ENCODE results near the gene EML4. TPM values are rescaled to one million over a fixed set of nuclear protein-coding genes. Genes with fewer than 3 reads are reported as not detected.

The EML4 gene
- total and polyA plus RNA-seq, 2 of the 13 experiments (the other 11 are each of a cell fraction or from before 2014, with no cell fraction given) = 243 to 476 TPM

DNA sequence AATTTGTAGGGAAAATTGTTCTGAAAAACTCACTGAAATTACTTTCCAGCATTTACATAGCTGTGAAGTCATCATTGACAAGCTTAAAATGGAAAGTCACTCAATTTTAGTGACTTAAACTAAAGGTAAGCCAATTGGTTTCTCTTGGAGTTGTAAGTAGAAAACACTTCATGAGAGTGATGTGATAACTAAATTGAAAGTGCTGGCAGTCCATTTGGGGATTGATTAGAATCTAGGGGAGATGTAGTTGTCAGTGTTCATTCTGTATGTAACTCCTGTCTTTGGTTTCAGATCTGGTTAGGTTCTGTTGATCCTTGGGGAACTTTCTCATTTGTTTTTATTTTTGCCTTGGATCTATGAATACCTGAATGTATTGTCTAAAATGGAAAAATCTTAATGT is 138.0 kb downstream of the EML4 start:
- Histone ChIP-seq H3K4me1 (ENCODE audit: insufficient read depth, low read length) (no peaks in the 10 kb centered on the region), H3K36me3 (replicated peaks in 1 of 2; ENCODE audit: control insufficient read depth in 1 of 2, insufficient read depth in 2 of 2, low read length in 2 of 2) (peaks cover 18 to 86% of the 10 kb centered on the region in 2 experiments), H3K9me3 (ENCODE audit: low read length) (no peaks in the 10 kb centered on the region), H3K79me2 (ENCODE audit: insufficient read depth, low read length) (peaks cover 2% of the 10 kb centered on the region), H3K9ac (ENCODE audit: insufficient read depth, low read depth, low read length) (no peak overlapping the region), H3K4me2 (ENCODE audit: low read depth, low read length) (no peak overlapping the region), H3K27ac (ENCODE audit: extremely low read length, insufficient read depth, low read length) (no peak overlapping the region), H4K20me1 (ENCODE audit: insufficient read depth, low read length) (peaks cover 48% of the 10 kb centered on the region), H3K4me3 (replicated peaks in 1 of 3; ENCODE audit: insufficient read depth in 1 of 3, low read depth in 2 of 3, low read length in 3 of 3) (no peak overlapping the region), H2AFZ (ENCODE audit: low read length) (no peak overlapping the region), H3K27me3 (ENCODE audit: control insufficient read depth in 1 of 2, insufficient read depth in 2 of 2, low read length in 2 of 2) (no peaks in the 10 kb centered on the region)
- intact Hi-C loops (cut with micrococcal nuclease; ENCODE audit: unreplicated experiment) = no loop called here
- CTCF ChIA-PET (ENCODE audit: low intra/inter-chr PET ratio, low total read pairs) = no interaction called here
- POLR2A ChIA-PET = no interaction called here
- TF ChIP-seq PAF1 (CRISPR knock-in tag; IDR thresholded peaks at IDR 0.05) (peak; percentile 29; the same call in 1 of the 2 replicates), ZNF879 (CRISPR knock-in tag; IDR thresholded peaks at IDR 0.05) (no peak), POLR2A (IDR thresholded peaks at IDR 0.05; ENCODE audit: insufficient read depth in 1 of 2, low read depth in 2 of 2, low read length in 2 of 2) (peak in 1 of 2 experiments; percentile 28; a peak in 1 of 4 replicates), RBM22 (optimal IDR thresholded peaks at IDR 0.05; ENCODE audit: low read length) (peak; percentile 78), MTF2 (CRISPR knock-in tag; IDR thresholded peaks at IDR 0.05; ENCODE audit: borderline replicate concordance) (no peak), AGO2 (optimal IDR thresholded peaks at IDR 0.05; ENCODE audit: low read depth, low read length) (peak; percentile 52), CREB1 (IDR thresholded peaks at IDR 0.05) (no peak), CREB1 (CRISPR knock-in tag; IDR thresholded peaks at IDR 0.05) (0 out of 2 replicates have a peak, but pooled peaks have one; percentile 19)
- in situ Hi-C loops (cut with HindIII; ENCODE audit: extremely low pct_ligation_motif_present, low pct_unique_long_range_greater_than_20kb) = no loop called here
- FAIRE-seq (no peak), DNase-seq (ENCODE audit: low spot score) (no peak), ATAC-seq (no peak)
- BruUV-seq (replicated peaks) = no TSS peak

DNA sequence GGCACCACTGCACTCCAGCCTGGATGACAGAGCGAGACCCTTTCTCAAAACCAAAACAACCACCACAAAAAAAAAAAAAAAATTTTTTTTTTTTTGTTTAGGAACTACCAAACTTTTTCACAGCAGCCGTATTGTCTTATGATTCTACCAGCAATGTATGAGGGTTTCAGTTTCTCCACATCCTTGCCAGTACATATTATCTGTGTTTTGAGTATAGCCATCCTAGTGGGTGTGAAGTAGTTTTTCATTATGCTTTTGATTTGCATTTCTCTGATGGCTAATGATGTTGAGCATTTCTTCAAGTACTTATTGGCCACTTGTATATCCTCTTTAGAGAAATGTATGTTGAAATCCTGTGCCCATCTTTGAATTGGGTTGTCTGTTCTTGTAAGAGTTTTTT is 140.2 kb downstream of the EML4 start:
- no peak overlapping the region for H2AFZ ChIP-seq (ENCODE audit: low read length)
- no peak overlapping the region for H3K4me3 ChIP-seq (replicated peaks in 1 of 3; ENCODE audit: insufficient read depth in 1 of 3, low read depth in 2 of 3, low read length in 3 of 3)
- no peak for FAIRE-seq
- H4K20me1 ChIP-seq (ENCODE audit: insufficient read depth, low read length) = peaks cover 36% of the 10 kb centered on the region
- no peaks in the 10 kb centered on the region for H3K4me1 ChIP-seq (ENCODE audit: insufficient read depth, low read length)
- no peak overlapping the region for H3K9ac ChIP-seq (ENCODE audit: insufficient read depth, low read depth, low read length)
- H3K4me2 ChIP-seq (ENCODE audit: low read depth, low read length) = no peak overlapping the region
- 96% methylated on average over 2 of the region's 2 CpGs for WGBS (ENCODE audit: low lambda C conversion rate)
- peaks cover 6 to 74% of the 10 kb centered on the region in 2 experiments for H3K36me3 ChIP-seq (replicated peaks in 1 of 2; ENCODE audit: control insufficient read depth in 1 of 2, insufficient read depth in 2 of 2, low read length in 2 of 2)
- DNase-seq (ENCODE audit: low spot score) = no peak
- no peaks in the 10 kb centered on the region for H3K27me3 ChIP-seq (ENCODE audit: control insufficient read depth in 1 of 2, insufficient read depth in 2 of 2, low read length in 2 of 2)
- in situ Hi-C loops (cut with HindIII; ENCODE audit: extremely low pct_ligation_motif_present, low pct_unique_long_range_greater_than_20kb) (no loop called here), intact Hi-C loops (cut with micrococcal nuclease; ENCODE audit: unreplicated experiment) (no loop called here)
- H3K79me2 ChIP-seq (ENCODE audit: insufficient read depth, low read length) = no peaks in the 10 kb centered on the region
- no TSS peak for BruUV-seq (replicated peaks)
- POLR2A ChIA-PET = no interaction called here
- H3K27ac ChIP-seq (ENCODE audit: extremely low read length, insufficient read depth, low read length) = no peak overlapping the region
- no peaks in the 10 kb centered on the region for H3K9me3 ChIP-seq (ENCODE audit: low read length)
- CTCF ChIA-PET (ENCODE audit: low intra/inter-chr PET ratio, low total read pairs) = no interaction called here
- ATAC-seq = no peak
- no peak for TF ChIP-seq NRL (CRISPR knock-in tag; IDR thresholded peaks at IDR 0.05; ENCODE audit: borderline replicate concordance)
- peak; percentile 85 for TF ChIP-seq RBM22 (optimal IDR thresholded peaks at IDR 0.05; ENCODE audit: low read length)
- TF ChIP-seq, protein P1, sequence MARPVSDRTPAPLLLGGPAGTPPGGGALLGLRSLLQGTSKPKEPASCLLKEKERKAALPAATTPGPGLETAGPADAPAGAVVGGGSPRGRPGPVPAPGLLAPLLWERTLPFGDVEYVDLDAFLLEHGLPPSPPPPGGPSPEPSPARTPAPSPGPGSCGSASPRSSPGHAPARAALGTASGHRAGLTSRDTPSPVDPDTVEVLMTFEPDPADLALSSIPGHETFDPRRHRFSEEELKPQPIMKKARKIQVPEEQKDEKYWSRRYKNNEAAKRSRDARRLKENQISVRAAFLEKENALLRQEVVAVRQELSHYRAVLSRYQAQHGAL (CRISPR knock-in tag; IDR thresholded peaks at IDR 0.05; ENCODE audit: not compliant biosample characterization) = no peak
- TF ChIP-seq, protein P2, sequence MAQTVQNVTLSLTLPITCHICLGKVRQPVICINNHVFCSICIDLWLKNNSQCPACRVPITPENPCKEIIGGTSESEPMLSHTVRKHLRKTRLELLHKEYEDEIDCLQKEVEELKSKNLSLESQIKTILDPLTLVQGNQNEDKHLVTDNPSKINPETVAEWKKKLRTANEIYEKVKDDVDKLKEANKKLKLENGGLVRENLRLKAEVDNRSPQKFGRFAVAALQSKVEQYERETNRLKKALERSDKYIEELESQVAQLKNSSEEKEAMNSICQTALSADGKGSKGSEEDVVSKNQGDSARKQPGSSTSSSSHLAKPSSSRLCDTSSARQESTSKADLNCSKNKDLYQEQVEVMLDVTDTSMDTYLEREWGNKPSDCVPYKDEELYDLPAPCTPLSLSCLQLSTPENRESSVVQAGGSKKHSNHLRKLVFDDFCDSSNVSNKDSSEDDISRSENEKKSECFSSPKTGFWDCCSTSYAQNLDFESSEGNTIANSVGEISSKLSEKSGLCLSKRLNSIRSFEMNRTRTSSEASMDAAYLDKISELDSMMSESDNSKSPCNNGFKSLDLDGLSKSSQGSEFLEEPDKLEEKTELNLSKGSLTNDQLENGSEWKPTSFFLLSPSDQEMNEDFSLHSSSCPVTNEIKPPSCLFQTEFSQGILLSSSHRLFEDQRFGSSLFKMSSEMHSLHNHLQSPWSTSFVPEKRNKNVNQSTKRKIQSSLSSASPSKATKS (CRISPR knock-in tag; IDR thresholded peaks at IDR 0.05) = no peak
- TF ChIP-seq, protein P3, sequence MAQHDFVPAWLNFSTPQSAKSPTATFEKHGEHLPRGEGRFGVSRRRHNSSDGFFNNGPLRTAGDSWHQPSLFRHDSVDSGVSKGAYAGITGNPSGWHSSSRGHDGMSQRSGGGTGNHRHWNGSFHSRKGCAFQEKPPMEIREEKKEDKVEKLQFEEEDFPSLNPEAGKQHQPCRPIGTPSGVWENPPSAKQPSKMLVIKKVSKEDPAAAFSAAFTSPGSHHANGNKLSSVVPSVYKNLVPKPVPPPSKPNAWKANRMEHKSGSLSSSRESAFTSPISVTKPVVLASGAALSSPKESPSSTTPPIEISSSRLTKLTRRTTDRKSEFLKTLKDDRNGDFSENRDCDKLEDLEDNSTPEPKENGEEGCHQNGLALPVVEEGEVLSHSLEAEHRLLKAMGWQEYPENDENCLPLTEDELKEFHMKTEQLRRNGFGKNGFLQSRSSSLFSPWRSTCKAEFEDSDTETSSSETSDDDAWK (CRISPR knock-in tag; IDR thresholded peaks at IDR 0.05) = no peak
- TF ChIP-seq, protein P4, sequence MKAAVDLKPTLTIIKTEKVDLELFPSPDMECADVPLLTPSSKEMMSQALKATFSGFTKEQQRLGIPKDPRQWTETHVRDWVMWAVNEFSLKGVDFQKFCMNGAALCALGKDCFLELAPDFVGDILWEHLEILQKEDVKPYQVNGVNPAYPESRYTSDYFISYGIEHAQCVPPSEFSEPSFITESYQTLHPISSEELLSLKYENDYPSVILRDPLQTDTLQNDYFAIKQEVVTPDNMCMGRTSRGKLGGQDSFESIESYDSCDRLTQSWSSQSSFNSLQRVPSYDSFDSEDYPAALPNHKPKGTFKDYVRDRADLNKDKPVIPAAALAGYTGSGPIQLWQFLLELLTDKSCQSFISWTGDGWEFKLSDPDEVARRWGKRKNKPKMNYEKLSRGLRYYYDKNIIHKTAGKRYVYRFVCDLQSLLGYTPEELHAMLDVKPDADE (CRISPR knock-in tag; IDR thresholded peaks at IDR 0.05) = no peak
- no peak for TF ChIP-seq SIX1 (CRISPR knock-in tag; IDR thresholded peaks at IDR 0.05; ENCODE audit: borderline replicate concordance)
- TF ChIP-seq MEIS1 (CRISPR knock-in tag; IDR thresholded peaks at IDR 0.05; ENCODE audit: borderline replicate concordance) = no peak

Data from HepG2 (cell line).